GM10248 (cell line): ENCODE results near the gene PHACTR1.
A peak's percentile ranks its signal among the peaks of the same experiment; 100 is the strongest.

ENCODE experiments used
- CTCF ChIA-PET: fragments of 300-600 bp; sonication (Branson Sonifier 250); formaldehyde crosslinking; extraction: SDS; loops from one replicate; lab custom pipeline; 2021; ENCODE audit warnings: antibody characterized with exemption; lab: Yijun Ruan, JAX
- POLR2A ChIA-PET: fragments of 350-650 bp; sonication (Branson Sonifier 250); formaldehyde crosslinking; extraction: SDS; loops from one replicate; lab custom pipeline; 2020; ENCODE audit warnings: antibody characterized with exemption; lab: Yijun Ruan, JAX
- DNase-seq: peaks from one replicate; pipeline ENCODE4 v3.0.0; 2012; ENCODE audit errors: extremely low spot score
- TF ChIP-seq, protein P1 (sequence below): IDR thresholded peaks from 2 replicates; pipeline ENCODE4 v1.5.1; 2012; ENCODE audit warnings: mild to moderate bottlenecking, low read depth; ENCODE audit errors: extremely low read depth, missing control alignments, control extremely low read depth

Gene PHACTR1

DNA sequence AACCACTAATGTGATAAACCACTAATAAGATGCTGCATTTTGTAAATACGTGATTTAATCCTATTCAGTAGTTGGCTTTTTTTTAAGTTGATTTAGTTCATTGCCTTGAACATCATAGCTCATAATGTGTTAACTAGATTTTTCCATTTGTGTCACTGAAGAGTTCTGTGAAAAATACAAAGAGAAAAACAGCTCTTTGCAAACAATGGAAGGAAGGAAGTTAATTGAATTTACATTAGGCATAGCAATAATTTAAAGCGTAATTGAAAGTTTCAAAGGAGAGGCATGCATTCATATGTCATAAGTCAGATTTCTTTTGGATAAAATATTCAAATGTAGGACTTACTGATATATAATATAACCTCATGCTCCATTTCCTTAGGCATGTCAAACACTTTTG, 509.5 kb downstream of the PHACTR1 start:
- ChIA-PET POLR2A (no interaction called here), CTCF (interaction anchor here (2.4 kb wide), 1 partner anchor 30 kb away, joined by 8 read pairs; no protein-coding TSS in a partner anchor)
- TF ChIP-seq, protein P1, sequence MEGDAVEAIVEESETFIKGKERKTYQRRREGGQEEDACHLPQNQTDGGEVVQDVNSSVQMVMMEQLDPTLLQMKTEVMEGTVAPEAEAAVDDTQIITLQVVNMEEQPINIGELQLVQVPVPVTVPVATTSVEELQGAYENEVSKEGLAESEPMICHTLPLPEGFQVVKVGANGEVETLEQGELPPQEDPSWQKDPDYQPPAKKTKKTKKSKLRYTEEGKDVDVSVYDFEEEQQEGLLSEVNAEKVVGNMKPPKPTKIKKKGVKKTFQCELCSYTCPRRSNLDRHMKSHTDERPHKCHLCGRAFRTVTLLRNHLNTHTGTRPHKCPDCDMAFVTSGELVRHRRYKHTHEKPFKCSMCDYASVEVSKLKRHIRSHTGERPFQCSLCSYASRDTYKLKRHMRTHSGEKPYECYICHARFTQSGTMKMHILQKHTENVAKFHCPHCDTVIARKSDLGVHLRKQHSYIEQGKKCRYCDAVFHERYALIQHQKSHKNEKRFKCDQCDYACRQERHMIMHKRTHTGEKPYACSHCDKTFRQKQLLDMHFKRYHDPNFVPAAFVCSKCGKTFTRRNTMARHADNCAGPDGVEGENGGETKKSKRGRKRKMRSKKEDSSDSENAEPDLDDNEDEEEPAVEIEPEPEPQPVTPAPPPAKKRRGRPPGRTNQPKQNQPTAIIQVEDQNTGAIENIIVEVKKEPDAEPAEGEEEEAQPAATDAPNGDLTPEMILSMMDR, result no peak
- no peak for DNase-seq

DNA sequence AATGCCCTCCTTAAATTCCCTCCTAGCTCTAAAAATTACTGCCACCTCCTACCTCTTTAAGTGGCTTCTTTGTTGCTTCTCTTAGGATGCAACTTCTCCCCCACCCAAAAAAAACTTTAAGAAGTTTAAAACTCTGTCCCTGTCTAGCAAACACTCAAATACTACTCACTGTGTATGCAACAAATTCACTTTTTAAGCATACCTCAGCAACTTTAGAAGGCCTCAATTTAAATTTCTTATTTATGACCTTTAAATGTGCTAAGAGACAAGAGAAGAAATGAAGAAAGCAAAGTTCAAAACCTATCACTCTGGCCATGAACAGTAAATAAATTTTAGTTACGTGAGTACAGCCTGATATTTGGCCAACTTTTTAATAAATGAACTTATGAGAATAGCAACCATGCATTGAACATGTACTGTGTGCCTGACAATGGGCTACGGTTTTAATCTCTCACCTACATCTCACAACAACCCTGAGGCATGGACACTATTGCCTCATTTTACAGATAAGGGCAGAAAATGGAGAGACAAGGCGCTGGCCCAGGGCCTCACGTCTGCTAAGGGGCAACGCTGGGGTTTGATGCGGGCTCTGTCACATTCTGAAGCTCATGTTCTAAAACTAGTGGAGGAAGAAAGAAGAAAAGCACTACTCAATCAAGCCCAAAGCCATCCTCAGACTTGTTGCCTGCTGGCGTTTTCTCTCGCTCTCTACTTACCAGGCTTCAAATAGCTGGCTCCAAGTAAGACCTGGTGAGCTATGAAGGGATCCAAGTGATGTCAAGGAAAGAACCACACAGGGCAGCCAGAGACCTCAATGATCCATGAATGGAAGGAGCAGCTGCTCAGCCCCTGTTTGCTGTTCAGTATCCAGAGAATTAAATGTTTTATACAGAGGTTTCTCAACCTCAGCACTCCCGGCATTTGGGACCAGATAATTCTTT, 512.0 kb downstream of the PHACTR1 start:
- no peak for DNase-seq
- TF ChIP-seq, protein P1, result no peak
- POLR2A ChIA-PET, result no interaction called here
- CTCF ChIA-PET, result interaction anchor here (0.7 to 2.4 kb wide), 13 partner anchors 10 to 128 kb away, joined by 3 to 11 read pairs (median 4); partner anchors contain the start of gene TBC1D7

DNA sequence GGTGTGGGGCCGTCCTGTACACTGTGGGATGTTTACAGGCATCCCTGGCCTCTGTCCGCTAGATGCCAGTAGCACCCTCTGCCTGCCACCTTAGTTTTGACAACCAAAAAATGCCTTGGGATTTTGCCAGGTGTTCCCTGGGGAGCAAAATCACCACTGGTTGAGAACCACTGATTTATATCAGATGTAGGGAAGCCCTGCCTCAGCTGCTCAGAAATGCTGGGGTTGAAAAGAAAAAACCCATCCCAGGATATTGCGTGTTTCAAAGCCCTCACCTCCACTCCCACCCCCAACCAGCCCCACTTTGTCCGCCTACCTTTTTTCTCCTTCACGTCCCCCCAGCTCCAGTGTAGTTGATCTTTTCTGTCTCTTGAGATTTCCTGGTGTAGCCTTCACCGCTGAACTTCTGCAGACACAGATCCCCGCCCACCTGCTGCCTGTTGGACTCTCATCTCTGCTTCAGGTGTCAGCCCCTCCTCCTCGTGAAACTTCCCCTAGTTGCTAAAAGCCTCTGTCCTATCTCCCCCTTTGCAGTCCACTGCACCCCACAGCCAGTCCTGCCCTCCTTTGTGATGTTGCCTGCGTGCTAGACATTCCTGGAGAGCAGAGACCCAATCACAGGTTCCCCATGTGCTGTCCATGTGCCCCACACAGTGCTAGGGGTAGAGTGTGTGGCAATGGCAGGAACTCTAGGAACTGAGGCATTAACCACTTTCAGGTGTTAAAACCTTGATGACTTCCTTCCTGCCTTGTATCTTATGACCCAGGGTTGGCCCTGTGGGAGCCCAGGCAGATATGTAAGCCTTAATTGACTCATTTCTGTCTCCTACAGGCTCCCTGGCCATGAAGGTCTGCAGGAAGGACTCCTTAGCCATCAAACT, 512.9 kb downstream of the PHACTR1 start:
- POLR2A ChIA-PET, result no interaction called here
- TF ChIP-seq, protein P1, result peak; percentile 60
- CTCF ChIA-PET, result interaction anchor here (0.9 to 2.4 kb wide), 10 partner anchors 10 to 110 kb away, joined by 3 to 11 read pairs (median 4); no protein-coding TSS in a partner anchor
- peak; percentile 72 for DNase-seq

DNA sequence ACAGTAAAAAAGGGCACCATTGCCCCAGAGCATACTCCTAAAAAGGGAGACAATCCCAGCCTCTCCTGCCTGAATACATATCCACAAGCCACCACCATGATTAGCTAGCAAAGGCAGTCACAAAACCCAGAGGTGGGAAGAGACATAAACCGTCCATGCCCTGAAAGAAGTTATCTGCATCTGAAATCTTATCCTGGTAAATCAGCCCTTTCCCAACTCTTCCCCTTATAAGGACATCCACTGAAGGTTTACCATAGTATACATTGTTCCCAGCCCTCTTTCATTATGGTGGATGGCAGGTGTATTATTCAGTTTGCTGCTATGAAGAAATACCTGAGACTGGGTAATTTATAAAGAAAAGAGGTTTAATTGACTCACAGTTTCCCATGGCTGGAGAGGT, 516.5 kb downstream of the PHACTR1 start:
- ChIA-PET POLR2A (no interaction called here), CTCF (interaction anchor here (1.0 to 2.3 kb wide), 3 partner anchors 8 to 98 kb away, joined by 3 to 5 read pairs (median 5); no protein-coding TSS in a partner anchor)
- DNase-seq, result no peak
- TF ChIP-seq, protein P1, result no peak

DNA sequence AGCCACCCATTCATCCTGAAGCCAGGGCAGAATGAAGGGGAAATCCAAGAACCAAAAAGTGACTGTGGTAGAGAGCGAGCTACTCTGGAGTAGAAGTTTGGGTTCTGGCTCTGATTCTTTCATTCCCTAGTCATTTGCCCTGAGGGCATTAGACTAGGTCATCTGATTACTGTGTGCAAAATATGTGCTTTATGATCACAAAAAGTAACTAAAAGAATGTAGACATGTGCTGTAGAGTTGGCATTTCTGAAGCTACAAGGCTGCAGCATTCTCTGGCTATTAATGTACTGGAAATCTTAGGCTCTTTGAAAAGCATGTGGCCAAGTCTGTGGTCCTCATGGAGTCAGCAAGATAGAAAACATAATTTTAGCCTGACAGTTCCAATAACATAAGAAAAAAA, 517.6 kb downstream of the PHACTR1 start:
- ChIA-PET CTCF (interaction anchor here (1.0 to 2.3 kb wide), 2 partner anchors 39 to 97 kb away, joined by 3 to 5 read pairs; no protein-coding TSS in a partner anchor), POLR2A (no interaction called here)
- TF ChIP-seq, protein P1, result no peak
- DNase-seq, result no peak

DNA sequence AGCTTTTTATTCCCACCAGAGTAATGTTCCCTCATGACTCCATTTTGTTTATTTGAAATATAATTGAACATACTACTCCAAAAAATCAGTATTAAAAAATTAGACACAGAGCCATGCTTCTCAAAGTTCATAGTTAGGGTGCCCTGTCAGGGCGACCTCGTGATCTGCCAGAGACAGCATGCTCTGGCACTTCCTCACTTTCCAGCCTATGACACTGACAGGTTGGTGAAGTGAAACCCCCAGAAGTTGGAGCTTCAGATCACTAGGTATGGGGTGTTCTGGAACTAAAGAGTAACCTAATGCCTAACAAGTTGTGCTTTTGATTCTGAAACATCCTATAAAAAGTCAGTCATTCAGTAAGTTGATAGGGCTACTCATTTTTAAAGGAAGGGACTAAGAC, 518.8 kb downstream of the PHACTR1 start:
- CTCF ChIA-PET, result interaction anchor here (0.9 kb wide), 1 partner anchor 25 kb away, joined by 3 read pairs; no protein-coding TSS in a partner anchor

More for the DNA sequence above, 518.8 kb downstream of the PHACTR1 start:
- POLR2A ChIA-PET, result no interaction called here
- TF ChIP-seq, protein P1, result no peak
- DNase-seq, result no peak
